Panc1 (cell line): Measurements from ENCODE around the gene SPOCK1.

Experiments used
- CTCF ChIP-seq: fragments of 450-650 bp; IDR thresholded peaks from 2 replicates; pipeline ENCODE4 v1.5.1; 2017; ENCODE audit warnings: mild to moderate bottlenecking
- TCF7L2 ChIP-seq: IDR thresholded peaks from 2 replicates; pipeline ENCODE4 v1.6.1; 2011; ENCODE audit warnings: mild to moderate bottlenecking, low read depth, low read length, inconsistent platforms
- TF ChIP-seq, protein P1 (sequence below), 2 experiments: IDR thresholded peaks; 2 replicates each; pipeline ENCODE4 v1.6.1; 2011 to 2012; ENCODE audit warnings: low read depth in 2 of 2, control low read depth in 1 of 2, low read length in 1 of 2, mild to moderate bottlenecking in 1 of 2, moderate library complexity in 1 of 2; ENCODE audit not compliant: insufficient read depth in 1 of 2

GRCh38 chr5:137433539-137433938 is 65.6 kb downstream of the SPOCK1 start:
- TF ChIP-seq CTCF: no peak
- TF ChIP-seq TCF7L2: no peak
- TF ChIP-seq, protein P1, sequence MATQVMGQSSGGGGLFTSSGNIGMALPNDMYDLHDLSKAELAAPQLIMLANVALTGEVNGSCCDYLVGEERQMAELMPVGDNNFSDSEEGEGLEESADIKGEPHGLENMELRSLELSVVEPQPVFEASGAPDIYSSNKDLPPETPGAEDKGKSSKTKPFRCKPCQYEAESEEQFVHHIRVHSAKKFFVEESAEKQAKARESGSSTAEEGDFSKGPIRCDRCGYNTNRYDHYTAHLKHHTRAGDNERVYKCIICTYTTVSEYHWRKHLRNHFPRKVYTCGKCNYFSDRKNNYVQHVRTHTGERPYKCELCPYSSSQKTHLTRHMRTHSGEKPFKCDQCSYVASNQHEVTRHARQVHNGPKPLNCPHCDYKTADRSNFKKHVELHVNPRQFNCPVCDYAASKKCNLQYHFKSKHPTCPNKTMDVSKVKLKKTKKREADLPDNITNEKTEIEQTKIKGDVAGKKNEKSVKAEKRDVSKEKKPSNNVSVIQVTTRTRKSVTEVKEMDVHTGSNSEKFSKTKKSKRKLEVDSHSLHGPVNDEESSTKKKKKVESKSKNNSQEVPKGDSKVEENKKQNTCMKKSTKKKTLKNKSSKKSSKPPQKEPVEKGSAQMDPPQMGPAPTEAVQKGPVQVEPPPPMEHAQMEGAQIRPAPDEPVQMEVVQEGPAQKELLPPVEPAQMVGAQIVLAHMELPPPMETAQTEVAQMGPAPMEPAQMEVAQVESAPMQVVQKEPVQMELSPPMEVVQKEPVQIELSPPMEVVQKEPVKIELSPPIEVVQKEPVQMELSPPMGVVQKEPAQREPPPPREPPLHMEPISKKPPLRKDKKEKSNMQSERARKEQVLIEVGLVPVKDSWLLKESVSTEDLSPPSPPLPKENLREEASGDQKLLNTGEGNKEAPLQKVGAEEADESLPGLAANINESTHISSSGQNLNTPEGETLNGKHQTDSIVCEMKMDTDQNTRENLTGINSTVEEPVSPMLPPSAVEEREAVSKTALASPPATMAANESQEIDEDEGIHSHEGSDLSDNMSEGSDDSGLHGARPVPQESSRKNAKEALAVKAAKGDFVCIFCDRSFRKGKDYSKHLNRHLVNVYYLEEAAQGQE (IDR thresholded peaks at IDR 0.05; ENCODE audit: insufficient read depth in 1 of 2, low read depth in 2 of 2, low read length in 1 of 2): no peak
